ENCODE results near the gene TREX2.

Gene TREX2

GRCh38 chrX:153463031-153463430 is 17.2 kb upstream of the TREX2 start:
- Histone ChIP-seq H3K9ac (ENCODE audit: low read length) (no peak overlapping the region), H3K4me1 (ENCODE audit: control insufficient read depth, insufficient read depth, low read length) (no peaks in the 10 kb centered on the region), H3K4me3 (ENCODE audit: low read length) (no peak overlapping the region), H3K27me3 (replicated peaks; ENCODE audit: control insufficient read depth, insufficient read depth, low read length) (peaks cover 7% of the 10 kb centered on the region), H3K9me3 (ENCODE audit: control insufficient read depth, low read length) (no peaks in the 10 kb centered on the region), H3K36me3 (ENCODE audit: control insufficient read depth, insufficient read depth, low read length, severe bottlenecking) (no peaks in the 10 kb centered on the region)
- DNase-seq (ENCODE audit: low read depth) = no peak

GRCh38 chrX:153462291-153462690 is 16.4 kb upstream of the TREX2 start:
- Histone ChIP-seq H3K4me3 (ENCODE audit: low read length) (no peak overlapping the region), H3K36me3 (ENCODE audit: control insufficient read depth, insufficient read depth, low read length, severe bottlenecking) (no peaks in the 10 kb centered on the region), H3K9ac (ENCODE audit: low read length) (no peak overlapping the region), H3K4me1 (ENCODE audit: control insufficient read depth, insufficient read depth, low read length) (no peaks in the 10 kb centered on the region), H3K9me3 (ENCODE audit: control insufficient read depth, low read length) (no peaks in the 10 kb centered on the region), H3K27me3 (replicated peaks; ENCODE audit: control insufficient read depth, insufficient read depth, low read length) (peaks cover 8% of the 10 kb centered on the region)
- DNase-seq (ENCODE audit: low read depth) = no peak

GRCh38 chrX:153460826-153461225 is 15.0 kb upstream of the TREX2 start:
- Histone ChIP-seq H3K36me3 (ENCODE audit: control insufficient read depth, insufficient read depth, low read length, severe bottlenecking) (no peaks in the 10 kb centered on the region), H3K9me3 (ENCODE audit: control insufficient read depth, low read length) (no peaks in the 10 kb centered on the region), H3K4me1 (ENCODE audit: control insufficient read depth, insufficient read depth, low read length) (no peaks in the 10 kb centered on the region), H3K27me3 (replicated peaks; ENCODE audit: control insufficient read depth, insufficient read depth, low read length) (peaks cover 4% of the 10 kb centered on the region), H3K9ac (ENCODE audit: low read length) (no peak overlapping the region), H3K4me3 (ENCODE audit: low read length) (no peak overlapping the region)
- DNase-seq (ENCODE audit: low read depth) = peak; percentile 64

- H3K36me3 ChIP-seq (ENCODE audit: control insufficient read depth, insufficient read depth, low read length, severe bottlenecking) = no peaks in the 10 kb centered on the region
- no peaks in the 10 kb centered on the region for H3K4me1 ChIP-seq (ENCODE audit: control insufficient read depth, insufficient read depth, low read length)
- no peak overlapping the region for H3K9ac ChIP-seq (ENCODE audit: low read length)
- no peak overlapping the region for H3K4me3 ChIP-seq (ENCODE audit: low read length)
- no peaks in the 10 kb centered on the region for H3K9me3 ChIP-seq (ENCODE audit: control insufficient read depth, low read length)
- DNase-seq (ENCODE audit: low read depth) = peak; percentile 60
- peaks cover 4% of the 10 kb centered on the region for H3K27me3 ChIP-seq (replicated peaks; ENCODE audit: control insufficient read depth, insufficient read depth, low read length)
Observed at GRCh38 chrX:153459986-153460385, 14.1 kb upstream of the TREX2 start.

- no peaks in the 10 kb centered on the region for H3K9me3 ChIP-seq (ENCODE audit: control insufficient read depth, low read length)
- no peaks in the 10 kb centered on the region for H3K36me3 ChIP-seq (ENCODE audit: control insufficient read depth, insufficient read depth, low read length, severe bottlenecking)
- no peak overlapping the region for H3K9ac ChIP-seq (ENCODE audit: low read length)
Observed at GRCh38 chrX:153458476-153458875, 12.6 kb upstream of the TREX2 start.

DNA sequence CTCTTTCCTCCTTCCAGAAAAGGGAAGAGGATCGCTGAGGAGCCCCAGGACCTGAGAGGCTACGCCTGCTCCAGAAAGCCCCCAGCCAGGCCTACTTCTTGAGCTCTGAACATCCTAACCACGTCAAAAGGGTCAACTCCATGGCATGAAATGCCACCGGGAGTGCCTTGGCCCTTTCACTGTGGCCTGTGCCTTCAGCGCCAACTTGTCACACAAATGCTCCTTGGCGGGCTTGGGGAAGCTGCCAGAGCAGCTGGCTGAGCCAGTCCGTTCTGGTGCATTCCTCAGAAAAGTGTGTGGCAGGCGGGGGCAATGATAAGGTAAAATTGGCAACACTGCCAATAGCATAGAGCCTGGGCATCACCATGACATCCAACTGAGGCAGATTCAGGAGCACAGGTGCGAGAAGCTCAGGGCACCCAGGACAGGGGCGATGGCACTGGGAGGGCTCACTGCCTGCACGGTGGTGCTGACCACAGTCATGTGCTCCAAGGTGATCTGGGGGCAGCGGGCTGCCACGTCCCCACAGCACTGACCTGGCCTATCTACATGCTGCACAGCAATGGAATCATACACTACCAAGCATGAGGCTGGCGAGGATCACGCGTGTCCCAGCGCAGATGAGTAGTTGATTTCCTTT is 12.1 kb upstream of the TREX2 start:
- DNase-seq (ENCODE audit: low read depth) = no peak

More at GRCh38 chrX:153458476-153458875, 12.6 kb upstream of the TREX2 start:
- DNase-seq (ENCODE audit: low read depth) = no peak
- Histone ChIP-seq H3K4me3 (ENCODE audit: low read length) (no peak overlapping the region), H3K4me1 (ENCODE audit: control insufficient read depth, insufficient read depth, low read length) (no peaks in the 10 kb centered on the region), H3K27me3 (replicated peaks; ENCODE audit: control insufficient read depth, insufficient read depth, low read length) (peaks cover 4% of the 10 kb centered on the region)

DNA sequence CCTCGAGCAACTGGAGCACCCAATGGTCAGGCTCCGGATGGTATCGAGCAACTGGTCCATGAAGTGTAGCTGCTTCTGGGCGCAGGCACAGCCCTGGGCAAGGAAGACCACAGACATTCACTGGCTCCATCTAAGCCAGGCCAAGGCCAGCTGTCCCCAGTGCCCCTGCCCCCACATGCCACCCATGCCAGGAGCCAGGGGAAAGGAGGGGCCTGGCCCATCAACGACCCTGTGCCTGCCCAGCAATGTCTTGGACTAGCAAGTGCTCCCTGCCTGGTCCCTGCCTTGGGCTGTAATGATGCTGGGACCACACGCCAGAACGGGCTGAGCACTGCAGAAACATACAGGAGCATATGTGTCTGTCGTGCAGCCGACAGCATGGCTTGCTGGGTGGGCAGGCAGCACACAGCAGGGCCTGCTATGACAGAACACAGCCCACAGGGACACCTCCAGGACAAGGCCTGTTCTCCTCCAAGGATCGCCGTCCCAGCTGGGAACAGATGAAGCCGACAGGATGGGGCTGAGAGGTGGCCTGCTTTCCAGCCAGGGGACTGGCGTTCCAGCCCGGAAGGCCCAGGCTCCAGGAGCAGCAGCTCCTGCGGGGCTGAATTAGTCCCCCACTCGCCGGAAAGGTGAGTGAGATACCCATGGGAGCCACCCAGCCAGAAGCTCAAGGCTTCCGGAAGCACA is 11.4 kb upstream of the TREX2 start:
- H3K36me3 ChIP-seq (ENCODE audit: control insufficient read depth, insufficient read depth, low read length, severe bottlenecking) = no peaks in the 10 kb centered on the region
- peaks cover 4% of the 10 kb centered on the region for H3K27me3 ChIP-seq (replicated peaks; ENCODE audit: control insufficient read depth, insufficient read depth, low read length)
- H3K9ac ChIP-seq (ENCODE audit: low read length) = no peak overlapping the region
- no peaks in the 10 kb centered on the region for H3K9me3 ChIP-seq (ENCODE audit: control insufficient read depth, low read length)
- H3K4me1 ChIP-seq (ENCODE audit: control insufficient read depth, insufficient read depth, low read length) = no peaks in the 10 kb centered on the region
- no peak overlapping the region for H3K4me3 ChIP-seq (ENCODE audit: low read length)
- no peak for DNase-seq (ENCODE audit: low read depth)

More for the DNA sequence above, 12.1 kb upstream of the TREX2 start:
- Histone ChIP-seq H3K9ac (ENCODE audit: low read length) (no peak overlapping the region), H3K27me3 (replicated peaks; ENCODE audit: control insufficient read depth, insufficient read depth, low read length) (peaks cover 4% of the 10 kb centered on the region), H3K4me1 (ENCODE audit: control insufficient read depth, insufficient read depth, low read length) (no peaks in the 10 kb centered on the region), H3K9me3 (ENCODE audit: control insufficient read depth, low read length) (no peaks in the 10 kb centered on the region), H3K36me3 (ENCODE audit: control insufficient read depth, insufficient read depth, low read length, severe bottlenecking) (no peaks in the 10 kb centered on the region), H3K4me3 (ENCODE audit: low read length) (no peak overlapping the region)

GRCh38 chrX:153456704-153457103 is 10.8 kb upstream of the TREX2 start:
- H3K9me3 ChIP-seq (ENCODE audit: control insufficient read depth, low read length) = no peaks in the 10 kb centered on the region
- no peak overlapping the region for H3K9ac ChIP-seq (ENCODE audit: low read length)
- H3K4me3 ChIP-seq (ENCODE audit: low read length) = no peak overlapping the region
- H3K4me1 ChIP-seq (ENCODE audit: control insufficient read depth, insufficient read depth, low read length) = no peaks in the 10 kb centered on the region
- peaks cover 4% of the 10 kb centered on the region for H3K27me3 ChIP-seq (replicated peaks; ENCODE audit: control insufficient read depth, insufficient read depth, low read length)
- DNase-seq (ENCODE audit: low read depth) = no peak
- no peaks in the 10 kb centered on the region for H3K36me3 ChIP-seq (ENCODE audit: control insufficient read depth, insufficient read depth, low read length, severe bottlenecking)

GRCh38 chrX:153456161-153456560 is 10.3 kb upstream of the TREX2 start:
- Histone ChIP-seq H3K4me3 (ENCODE audit: low read length) (no peak overlapping the region), H3K9me3 (ENCODE audit: control insufficient read depth, low read length) (no peaks in the 10 kb centered on the region), H3K9ac (ENCODE audit: low read length) (no peak overlapping the region), H3K27me3 (replicated peaks; ENCODE audit: control insufficient read depth, insufficient read depth, low read length) (peaks cover 4% of the 10 kb centered on the region), H3K4me1 (ENCODE audit: control insufficient read depth, insufficient read depth, low read length) (no peaks in the 10 kb centered on the region), H3K36me3 (ENCODE audit: control insufficient read depth, insufficient read depth, low read length, severe bottlenecking) (no peaks in the 10 kb centered on the region)
- DNase-seq (ENCODE audit: low read depth) = no peak

GRCh38 chrX:153455571-153455970 is 9.7 kb upstream of the TREX2 start:
- Histone ChIP-seq H3K9me3 (ENCODE audit: control insufficient read depth, low read length) (no peaks in the 10 kb centered on the region), H3K9ac (ENCODE audit: low read length) (no peak overlapping the region), H3K27me3 (replicated peaks; ENCODE audit: control insufficient read depth, insufficient read depth, low read length) (peaks cover 4% of the 10 kb centered on the region), H3K4me3 (ENCODE audit: low read length) (no peak overlapping the region), H3K36me3 (ENCODE audit: control insufficient read depth, insufficient read depth, low read length, severe bottlenecking) (no peaks in the 10 kb centered on the region), H3K4me1 (ENCODE audit: control insufficient read depth, insufficient read depth, low read length) (no peaks in the 10 kb centered on the region)
- DNase-seq (ENCODE audit: low read depth) = no peak

- DNase-seq (ENCODE audit: low read depth) = no peak
- peaks cover 4% of the 10 kb centered on the region for H3K27me3 ChIP-seq (replicated peaks; ENCODE audit: control insufficient read depth, insufficient read depth, low read length)
- no peak overlapping the region for H3K4me3 ChIP-seq (ENCODE audit: low read length)
- no peaks in the 10 kb centered on the region for H3K9me3 ChIP-seq (ENCODE audit: control insufficient read depth, low read length)
- no peaks in the 10 kb centered on the region for H3K36me3 ChIP-seq (ENCODE audit: control insufficient read depth, insufficient read depth, low read length, severe bottlenecking)
- no peak overlapping the region for H3K9ac ChIP-seq (ENCODE audit: low read length)
- no peaks in the 10 kb centered on the region for H3K4me1 ChIP-seq (ENCODE audit: control insufficient read depth, insufficient read depth, low read length)
Observed at GRCh38 chrX:153454901-153455550, 9.2 kb upstream of the TREX2 start.

All from adipocyte (in vitro differentiated cells).